GM18517 (cell line): ENCODE results near the gene LIMCH1.
"Not testable (repeated sequence)": the region's sequence is repeated elsewhere in the genome, so short reads cannot be mapped to it uniquely, and the experiment has no call there.

Experiments
- ATAC-seq: cut with Tn5 transposase; IDR thresholded peaks from one replicate; pipeline ENCODE4 v1.9.1; 2021; ENCODE audit warnings: mild to moderate bottlenecking, moderate library complexity; ENCODE audit not compliant: unreplicated experiment

LIMCH1 gene

GRCh38 chr4:41668024-41668423, 130.1 kb downstream of the LIMCH1 start:
- no peak for ATAC-seq

- ATAC-seq, result no peak
Measured at GRCh38 chr4:41670530-41670929, 132.6 kb downstream of the LIMCH1 start.

- no peak for ATAC-seq
Measured at GRCh38 chr4:41670982-41671381, 133.0 kb downstream of the LIMCH1 start.

- no peak for ATAC-seq
Measured at GRCh38 chr4:41678086-41678816, 140.3 kb downstream of the LIMCH1 start.

GRCh38 chr4:41678951-41679350, 141.0 kb downstream of the LIMCH1 start:
- no peak for ATAC-seq

GRCh38 chr4:41679991-41680390, 142.0 kb downstream of the LIMCH1 start:
- ATAC-seq, result no peak

- no peak for ATAC-seq
Measured at GRCh38 chr4:41681054-41681453, 143.1 kb downstream of the LIMCH1 start.

GRCh38 chr4:41683326-41683725, 145.4 kb downstream of the LIMCH1 start:
- ATAC-seq, result no peak

GRCh38 chr4:41686893-41687292, 148.9 kb downstream of the LIMCH1 start:
- no peak for ATAC-seq

GRCh38 chr4:41687971-41688370, 150.0 kb downstream of the LIMCH1 start:
- ATAC-seq, result no peak

GRCh38 chr4:41692717-41693345, 154.9 kb downstream of the LIMCH1 start:
- ATAC-seq, result peak; percentile 73

- ATAC-seq, result no peak
Measured at GRCh38 chr4:41693629-41694028, 155.7 kb downstream of the LIMCH1 start.

GRCh38 chr4:41696131-41696530, 158.2 kb downstream of the LIMCH1 start:
- ATAC-seq, result no peak

- no peak for ATAC-seq
Measured at GRCh38 chr4:41696763-41697162, 158.8 kb downstream of the LIMCH1 start.

GRCh38 chr4:41701983-41702382, 164.0 kb downstream of the LIMCH1 start:
- no peak for ATAC-seq

GRCh38 chr4:41702770-41703169, 164.8 kb downstream of the LIMCH1 start:
- ATAC-seq, result no peak

GRCh38 chr4:41703785-41704184, 165.8 kb downstream of the LIMCH1 start:
- no peak for ATAC-seq

- ATAC-seq, result no peak
Measured at GRCh38 chr4:41709844-41710481, 172.0 kb downstream of the LIMCH1 start.

- ATAC-seq, result not testable (repeated sequence)
Measured at GRCh38 chr4:41711654-41712053, 173.7 kb downstream of the LIMCH1 start.

- no peak for ATAC-seq
Measured at GRCh38 chr4:41712425-41712824, 174.5 kb downstream of the LIMCH1 start.

- no peak for ATAC-seq
Measured at GRCh38 chr4:41713768-41714167, 175.8 kb downstream of the LIMCH1 start.

GRCh38 chr4:41714364-41715000, 176.5 kb downstream of the LIMCH1 start:
- no peak for ATAC-seq
